Measurements from ENCODE around the gene LDB2.

LDB2 gene

DNA sequence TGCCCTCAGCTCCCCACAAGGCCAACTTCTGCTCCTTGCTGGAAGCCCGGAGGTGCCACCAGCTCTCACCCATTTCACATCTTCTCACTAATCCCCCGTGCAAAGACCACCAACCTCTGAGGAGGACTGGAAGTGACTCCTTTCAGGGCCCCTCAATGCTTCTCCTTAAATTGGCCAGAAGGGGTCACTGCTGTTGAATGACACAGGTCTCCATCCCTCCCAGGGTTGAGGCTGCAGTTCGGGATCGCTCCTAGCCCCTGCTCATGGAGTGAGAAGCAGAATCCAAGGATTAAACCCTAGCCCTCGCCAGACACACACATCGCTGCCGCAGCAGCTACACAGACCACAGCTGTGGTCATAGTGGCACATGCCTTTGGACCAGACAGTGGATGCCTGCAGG lies 392.7 kb downstream of the LDB2 start:
- H3K36me3 ChIP-seq = no peaks in the 10 kb centered on the region
- no peak overlapping the region for H3K4me3 ChIP-seq (ENCODE audit: low read depth, low read length)
- no peak overlapping the region for H3K27ac ChIP-seq
- TF ChIP-seq, protein P1, sequence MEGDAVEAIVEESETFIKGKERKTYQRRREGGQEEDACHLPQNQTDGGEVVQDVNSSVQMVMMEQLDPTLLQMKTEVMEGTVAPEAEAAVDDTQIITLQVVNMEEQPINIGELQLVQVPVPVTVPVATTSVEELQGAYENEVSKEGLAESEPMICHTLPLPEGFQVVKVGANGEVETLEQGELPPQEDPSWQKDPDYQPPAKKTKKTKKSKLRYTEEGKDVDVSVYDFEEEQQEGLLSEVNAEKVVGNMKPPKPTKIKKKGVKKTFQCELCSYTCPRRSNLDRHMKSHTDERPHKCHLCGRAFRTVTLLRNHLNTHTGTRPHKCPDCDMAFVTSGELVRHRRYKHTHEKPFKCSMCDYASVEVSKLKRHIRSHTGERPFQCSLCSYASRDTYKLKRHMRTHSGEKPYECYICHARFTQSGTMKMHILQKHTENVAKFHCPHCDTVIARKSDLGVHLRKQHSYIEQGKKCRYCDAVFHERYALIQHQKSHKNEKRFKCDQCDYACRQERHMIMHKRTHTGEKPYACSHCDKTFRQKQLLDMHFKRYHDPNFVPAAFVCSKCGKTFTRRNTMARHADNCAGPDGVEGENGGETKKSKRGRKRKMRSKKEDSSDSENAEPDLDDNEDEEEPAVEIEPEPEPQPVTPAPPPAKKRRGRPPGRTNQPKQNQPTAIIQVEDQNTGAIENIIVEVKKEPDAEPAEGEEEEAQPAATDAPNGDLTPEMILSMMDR (IDR thresholded peaks at IDR 0.05; ENCODE audit: low read depth, low read length) = peak; percentile 74
- DNase-seq = peak; percentile 41
- H3K27me3 ChIP-seq (ENCODE audit: insufficient read depth, low read depth, severe bottlenecking) = peaks cover 29% of the 10 kb centered on the region
- H3K9me3 ChIP-seq (ENCODE audit: severe bottlenecking) = peaks cover 11% of the 10 kb centered on the region

DNA sequence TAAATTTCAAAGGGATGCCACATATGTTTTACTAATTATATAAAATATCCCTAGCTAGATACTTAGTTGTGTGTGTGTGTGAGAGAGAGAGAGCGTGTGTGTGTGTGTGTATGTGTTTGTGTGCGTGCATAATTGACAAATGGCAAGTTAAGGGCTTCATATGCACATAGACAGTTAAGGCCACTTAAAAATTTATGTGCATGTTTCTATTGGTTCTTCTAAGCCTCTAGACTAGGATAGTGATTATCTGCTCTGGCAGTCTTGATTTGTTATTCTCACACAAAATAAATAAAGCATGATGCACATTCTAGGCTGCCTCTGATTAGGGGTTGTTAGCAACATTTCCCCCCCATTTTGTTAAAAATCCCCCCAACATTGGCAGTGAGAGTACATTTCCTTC lies 393.2 kb downstream of the LDB2 start:
- TF ChIP-seq, protein P1 (IDR thresholded peaks at IDR 0.05; ENCODE audit: low read depth, low read length) = no peak
- no peaks in the 10 kb centered on the region for H3K36me3 ChIP-seq
- no peak overlapping the region for H3K4me3 ChIP-seq (ENCODE audit: low read depth, low read length)
- DNase-seq = no peak
- no peak overlapping the region for H3K27ac ChIP-seq
- peaks cover 11% of the 10 kb centered on the region for H3K9me3 ChIP-seq (ENCODE audit: severe bottlenecking)
- peaks cover 29% of the 10 kb centered on the region for H3K27me3 ChIP-seq (ENCODE audit: insufficient read depth, low read depth, severe bottlenecking)

DNA sequence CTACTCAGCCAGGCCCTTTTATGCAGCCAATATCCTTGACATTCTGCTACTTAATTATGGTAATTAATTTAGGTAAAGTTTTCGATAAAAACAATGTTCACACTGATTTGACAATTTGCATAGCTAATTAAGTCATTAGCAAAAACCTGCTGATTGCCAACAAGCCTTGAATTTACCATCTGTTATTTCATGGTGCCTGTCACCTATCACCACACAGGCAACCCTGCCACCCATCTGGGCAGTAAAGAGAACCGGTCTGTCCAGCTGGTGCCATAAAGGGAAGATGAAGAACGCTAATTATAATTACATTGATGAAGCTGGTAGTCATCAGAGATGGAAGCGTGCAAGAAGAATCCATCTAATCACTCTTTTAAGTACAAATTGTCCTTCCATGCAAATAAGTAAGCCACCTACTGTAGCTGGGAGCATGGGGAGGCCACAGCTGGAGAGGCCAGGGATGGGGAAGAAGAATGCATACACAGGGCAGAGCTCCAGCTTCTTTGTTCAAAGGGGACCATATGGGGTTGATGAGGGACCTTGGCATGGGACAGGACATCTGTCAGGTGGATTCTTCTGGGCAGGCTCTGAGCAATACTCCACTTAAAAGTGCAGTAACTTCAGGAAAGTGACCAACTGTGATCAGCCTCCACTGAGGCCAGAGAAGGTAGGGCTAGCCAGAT lies 394.9 kb downstream of the LDB2 start:
- no peak overlapping the region for H3K4me3 ChIP-seq (ENCODE audit: low read depth, low read length)
- H3K27ac ChIP-seq = no peak overlapping the region
- no peak for DNase-seq
- H3K9me3 ChIP-seq (ENCODE audit: severe bottlenecking) = no peaks in the 10 kb centered on the region
- no peaks in the 10 kb centered on the region for H3K36me3 ChIP-seq
- TF ChIP-seq, protein P1 (IDR thresholded peaks at IDR 0.05; ENCODE audit: low read depth, low read length) = no peak
- peaks cover 34% of the 10 kb centered on the region for H3K27me3 ChIP-seq (ENCODE audit: insufficient read depth, low read depth, severe bottlenecking)

DNA sequence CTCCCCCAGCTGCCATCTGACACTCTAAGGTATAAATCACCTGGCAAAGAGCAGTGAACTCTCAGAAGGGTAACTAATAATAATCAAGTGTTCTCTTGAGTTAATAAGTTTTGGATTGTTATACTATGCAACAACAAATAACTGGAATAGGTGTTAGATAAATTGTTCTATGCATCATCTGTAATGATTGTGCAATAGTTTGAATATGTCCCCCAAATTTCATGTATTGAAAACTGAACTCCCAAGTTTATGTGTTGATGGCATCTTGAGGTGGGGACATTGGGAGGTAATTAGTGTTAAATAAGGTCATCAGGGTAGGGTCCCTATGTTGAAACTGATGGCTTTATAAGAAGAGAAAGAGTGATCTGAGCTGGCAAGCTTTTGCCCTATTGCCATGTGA lies 399.5 kb downstream of the LDB2 start:
- TF ChIP-seq, protein P1 (IDR thresholded peaks at IDR 0.05; ENCODE audit: low read depth, low read length) = no peak
- no peak for DNase-seq
- H3K27ac ChIP-seq = no peak overlapping the region
- H3K27me3 ChIP-seq (ENCODE audit: insufficient read depth, low read depth, severe bottlenecking) = peaks cover 32% of the 10 kb centered on the region
- no peak overlapping the region for H3K4me3 ChIP-seq (ENCODE audit: low read depth, low read length)
- no peaks in the 10 kb centered on the region for H3K9me3 ChIP-seq (ENCODE audit: severe bottlenecking)
- no peaks in the 10 kb centered on the region for H3K36me3 ChIP-seq

DNA sequence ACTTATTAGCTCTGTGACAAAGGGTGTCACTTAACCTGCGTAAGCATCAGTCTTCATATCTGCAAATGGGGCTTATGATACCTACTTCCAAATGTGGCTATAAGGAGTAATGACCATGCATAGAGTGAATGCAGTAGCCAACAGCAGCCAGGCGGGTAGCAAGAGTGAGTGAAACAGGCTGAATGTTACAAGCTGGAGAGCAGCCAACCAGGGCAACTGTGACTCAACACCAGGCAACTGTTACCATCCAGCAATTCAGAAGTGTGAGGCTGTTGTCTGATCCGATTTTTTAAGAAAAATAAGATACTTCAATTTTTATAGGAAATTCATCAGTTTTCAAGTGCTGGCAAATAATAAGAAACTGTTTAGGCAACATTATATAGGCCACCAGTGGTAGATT lies 401.9 kb downstream of the LDB2 start:
- no peaks in the 10 kb centered on the region for H3K36me3 ChIP-seq
- no peak for DNase-seq
- TF ChIP-seq, protein P1 (IDR thresholded peaks at IDR 0.05; ENCODE audit: low read depth, low read length) = no peak

DNA sequence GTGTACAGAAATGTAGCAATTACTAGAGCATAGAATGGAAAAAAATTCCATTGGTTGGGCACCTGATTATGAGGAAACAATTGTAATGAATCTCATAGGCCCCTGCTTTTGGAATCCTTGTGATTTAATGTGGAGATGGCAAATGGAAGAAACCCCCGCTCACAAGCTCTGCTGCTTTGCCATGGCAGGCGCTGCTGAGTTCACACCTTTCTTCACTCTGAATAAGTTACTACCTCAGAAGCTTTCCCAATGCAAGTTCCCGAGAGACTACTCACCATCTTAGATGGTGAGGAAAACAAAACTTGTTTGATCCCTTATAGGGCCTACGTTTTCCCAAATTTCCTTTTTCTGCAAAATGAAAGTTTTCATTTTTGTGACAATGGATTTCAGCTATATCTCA lies 405.6 kb downstream of the LDB2 start:
- H3K27ac ChIP-seq = no peak overlapping the region
- peaks cover 38% of the 10 kb centered on the region for H3K27me3 ChIP-seq (ENCODE audit: insufficient read depth, low read depth, severe bottlenecking)
- DNase-seq = no peak
- TF ChIP-seq, protein P1 (IDR thresholded peaks at IDR 0.05; ENCODE audit: low read depth, low read length) = no peak
- H3K9me3 ChIP-seq (ENCODE audit: severe bottlenecking) = no peaks in the 10 kb centered on the region
- H3K4me3 ChIP-seq (ENCODE audit: low read depth, low read length) = no peak overlapping the region
- no peaks in the 10 kb centered on the region for H3K36me3 ChIP-seq

More for the DNA sequence above, 401.9 kb downstream of the LDB2 start:
- no peak overlapping the region for H3K4me3 ChIP-seq (ENCODE audit: low read depth, low read length)
- peaks cover 35% of the 10 kb centered on the region for H3K27me3 ChIP-seq (ENCODE audit: insufficient read depth, low read depth, severe bottlenecking)
- no peaks in the 10 kb centered on the region for H3K9me3 ChIP-seq (ENCODE audit: severe bottlenecking)
- H3K27ac ChIP-seq = no peak overlapping the region
